ENCODE measurements around the gene C4orf51. TPM values are rescaled to one million over a fixed set of nuclear protein-coding genes. Genes with fewer than 3 reads are reported as not detected.
A peak's percentile ranks its signal among the peaks of the same experiment; 100 is the strongest.
"Not testable (repeated sequence)": the region's sequence is repeated elsewhere in the genome, so short reads cannot be mapped to it uniquely, and the experiment has no call there.

The C4orf51 gene
- total and polyA plus RNA-seq, 2 of the 13 experiments (the other 11 are each of a cell fraction or from before 2014, with no cell fraction given), result not detected

- H3K27me3 ChIP-seq (ENCODE audit: control insufficient read depth in 1 of 2, insufficient read depth in 2 of 2, low read length in 2 of 2), result no peaks in the 10 kb centered on the region; a peak in 1 of 5 replicates
- no peak overlapping the region for H3K4me2 ChIP-seq (ENCODE audit: low read depth, low read length)
- no peak overlapping the region for H2AFZ ChIP-seq (ENCODE audit: low read length)
- no peaks in the 10 kb centered on the region for H4K20me1 ChIP-seq (ENCODE audit: insufficient read depth, low read length)
- H3K4me3 ChIP-seq (replicated peaks in 1 of 3; ENCODE audit: insufficient read depth in 1 of 3, low read depth in 2 of 3, low read length in 3 of 3), result no peak overlapping the region
- POLR2A ChIA-PET, result no interaction called here
- in situ Hi-C loops (cut with HindIII; ENCODE audit: extremely low pct_ligation_motif_present, low pct_unique_long_range_greater_than_20kb) (no loop called here), intact Hi-C loops (cut with micrococcal nuclease; ENCODE audit: unreplicated experiment) (no loop called here)
- H3K79me2 ChIP-seq (ENCODE audit: insufficient read depth, low read length), result no peaks in the 10 kb centered on the region
- H3K4me1 ChIP-seq (ENCODE audit: insufficient read depth, low read length), result peaks cover 28% of the 10 kb centered on the region
- ATAC-seq, result peak; percentile 51; the same call in 2 of the 3 replicates
- no peaks in the 10 kb centered on the region for H3K36me3 ChIP-seq (replicated peaks in 1 of 2; ENCODE audit: control insufficient read depth in 1 of 2, insufficient read depth in 2 of 2, low read length in 2 of 2)
- H3K27ac ChIP-seq (ENCODE audit: extremely low read length, insufficient read depth, low read length), result no peak overlapping the region
- no TSS peak for BruUV-seq (replicated peaks)
- H3K9ac ChIP-seq (ENCODE audit: insufficient read depth, low read depth, low read length), result no peak overlapping the region
- CTCF ChIA-PET (ENCODE audit: low intra/inter-chr PET ratio, low total read pairs), result no interaction called here
- peak; percentile 59 for DNase-seq (ENCODE audit: low spot score)
- TF ChIP-seq TERF1 (CRISPR knock-in tag; IDR thresholded peaks at IDR 0.05) (no peak), FOXA3 (CRISPR knock-in tag; IDR thresholded peaks at IDR 0.05) (peak; percentile 44; the same call in 1 of the 2 replicates), ARID5B (CRISPR knock-in tag; IDR thresholded peaks at IDR 0.05) (0 out of 2 replicates have a peak, but pooled peaks have one; percentile 23), SOX13 (IDR thresholded peaks at IDR 0.05) (no peak), SOX13 (CRISPR knock-in tag; conservative IDR thresholded peaks at IDR 0.05 in 1 of 2, IDR thresholded peaks at IDR 0.05 in 1 of 2) (peak in 1 of 2 experiments; percentile 61; a peak in 1 of 4 replicates), AHR (CRISPR knock-in tag; IDR thresholded peaks at IDR 0.05) (no peak), ZNF329 (CRISPR knock-in tag; IDR thresholded peaks at IDR 0.05; ENCODE audit: low read depth) (no peak), FOXA1 (IDR thresholded peaks at IDR 0.05) (no peak), FOXA1 (CRISPR knock-in tag; IDR thresholded peaks at IDR 0.05) (peak; percentile 57), SOX5 (CRISPR knock-in tag; IDR thresholded peaks at IDR 0.05; ENCODE audit: borderline replicate concordance) (peak; percentile 23; the same call in 1 of the 2 replicates), ZNF496 (CRISPR knock-in tag; IDR thresholded peaks at IDR 0.05; ENCODE audit: insufficient replicate concordance) (no peak), PATZ1 (CRISPR knock-in tag; IDR thresholded peaks at IDR 0.05) (0 out of 2 replicates have a peak, but pooled peaks have one; percentile 18), GABPB1 (CRISPR knock-in tag; IDR thresholded peaks at IDR 0.05) (no peak)
- no peak for FAIRE-seq
- H3K9me3 ChIP-seq (ENCODE audit: low read length), result no peaks in the 10 kb centered on the region
- WGBS (ENCODE audit: low lambda C conversion rate), result 0% methylated on average over 3 of the region's 3 CpGs
Measured at GRCh38 chr4:145690610-145691009, 10.7 kb downstream of the C4orf51 start.

- H2AFZ ChIP-seq (ENCODE audit: low read length); in situ Hi-C loops (cut with HindIII; ENCODE audit: extremely low pct_ligation_motif_present, low pct_unique_long_range_greater_than_20kb); FAIRE-seq; intact Hi-C loops (cut with micrococcal nuclease; ENCODE audit: unreplicated experiment); H3K36me3 ChIP-seq (replicated peaks in 1 of 2; ENCODE audit: control insufficient read depth in 1 of 2, insufficient read depth in 2 of 2, low read length in 2 of 2); H3K27me3 ChIP-seq (ENCODE audit: control insufficient read depth in 1 of 2, insufficient read depth in 2 of 2, low read length in 2 of 2); H3K9me3 ChIP-seq (ENCODE audit: low read length); H3K4me2 ChIP-seq (ENCODE audit: low read depth, low read length); H3K9ac ChIP-seq (ENCODE audit: insufficient read depth, low read depth, low read length); H3K4me3 ChIP-seq (replicated peaks in 1 of 3; ENCODE audit: insufficient read depth in 1 of 3, low read depth in 2 of 3, low read length in 3 of 3); POLR2A ChIA-PET; DNase-seq (ENCODE audit: low spot score); BruUV-seq (replicated peaks); ATAC-seq; H4K20me1 ChIP-seq (ENCODE audit: insufficient read depth, low read length); H3K27ac ChIP-seq (ENCODE audit: extremely low read length, insufficient read depth, low read length); H3K79me2 ChIP-seq (ENCODE audit: insufficient read depth, low read length); CTCF ChIA-PET (ENCODE audit: low intra/inter-chr PET ratio, low total read pairs): not testable (repeated sequence)
- 50% methylated on average over 2 of the region's 2 CpGs for WGBS (ENCODE audit: low lambda C conversion rate)
- peaks cover 28% of the 10 kb centered on the region for H3K4me1 ChIP-seq (ENCODE audit: insufficient read depth, low read length)
Measured at GRCh38 chr4:145691416-145691815, 11.5 kb downstream of the C4orf51 start.

All from HepG2 (cell line).